Neural crest cell (in vitro differentiated cells): ENCODE measurements around the gene PRCP. TPM values are rescaled to one million over a fixed set of nuclear protein-coding genes. Genes with fewer than 3 reads are reported as not detected.

ENCODE experiments used
- DNase-seq: peaks from one replicate; pipeline ENCODE4 v3.0.0; 2021; ENCODE audit warnings: low read depth, mixed read lengths, low spot score
- H3K27ac Mint-ChIP-seq: one replicate; pipeline ENCODE4 v1.8.0; 2021; ENCODE audit warnings: mild to moderate bottlenecking, mixed read lengths; ENCODE audit not compliant: unreplicated experiment
- H3K27me3 Mint-ChIP-seq: 2 replicates; pipeline ENCODE4 v1.8.0; 2021; ENCODE audit warnings: low read depth, mild to moderate bottlenecking, mixed read lengths
- H3K36me3 Mint-ChIP-seq: 2 replicates; pipeline ENCODE4 v1.8.0; 2021; ENCODE audit warnings: low read depth, mild to moderate bottlenecking, mixed read lengths
- H3K4me1 Mint-ChIP-seq: 2 replicates; pipeline ENCODE4 v1.8.0; 2021; ENCODE audit warnings: mixed read lengths
- H3K4me3 Mint-ChIP-seq: one replicate; pipeline ENCODE4 v1.8.0; 2021; ENCODE audit warnings: mild to moderate bottlenecking, mixed read lengths
- H3K9me3 Mint-ChIP-seq: 2 replicates; pipeline ENCODE4 v1.8.0; 2021; ENCODE audit warnings: mixed read lengths
- total RNA-seq: library from RNA; stranded (reverse); gene quantifications from 2 replicates; pipeline ENCODE4 v1.2.1, GENCODE V29; 2021
- TF ChIP-seq, protein P1 (sequence below): fragments of 200-600 bp; sonication (generic); conservative IDR thresholded peaks from 2 replicates; pipeline ENCODE4 v1.5.0; 2021; ENCODE audit warnings: antibody characterized with exemption, mild to moderate bottlenecking

Gene PRCP
- total RNA-seq, 1 donor from 2014 or later, result 59.8 TPM

- H3K4me1 Mint-ChIP-seq, result peaks cover 27% of the 10 kb centered on the region
- DNase-seq, result no peak
- no peaks in the 10 kb centered on the region for H3K9me3 Mint-ChIP-seq
- TF ChIP-seq, protein P1, sequence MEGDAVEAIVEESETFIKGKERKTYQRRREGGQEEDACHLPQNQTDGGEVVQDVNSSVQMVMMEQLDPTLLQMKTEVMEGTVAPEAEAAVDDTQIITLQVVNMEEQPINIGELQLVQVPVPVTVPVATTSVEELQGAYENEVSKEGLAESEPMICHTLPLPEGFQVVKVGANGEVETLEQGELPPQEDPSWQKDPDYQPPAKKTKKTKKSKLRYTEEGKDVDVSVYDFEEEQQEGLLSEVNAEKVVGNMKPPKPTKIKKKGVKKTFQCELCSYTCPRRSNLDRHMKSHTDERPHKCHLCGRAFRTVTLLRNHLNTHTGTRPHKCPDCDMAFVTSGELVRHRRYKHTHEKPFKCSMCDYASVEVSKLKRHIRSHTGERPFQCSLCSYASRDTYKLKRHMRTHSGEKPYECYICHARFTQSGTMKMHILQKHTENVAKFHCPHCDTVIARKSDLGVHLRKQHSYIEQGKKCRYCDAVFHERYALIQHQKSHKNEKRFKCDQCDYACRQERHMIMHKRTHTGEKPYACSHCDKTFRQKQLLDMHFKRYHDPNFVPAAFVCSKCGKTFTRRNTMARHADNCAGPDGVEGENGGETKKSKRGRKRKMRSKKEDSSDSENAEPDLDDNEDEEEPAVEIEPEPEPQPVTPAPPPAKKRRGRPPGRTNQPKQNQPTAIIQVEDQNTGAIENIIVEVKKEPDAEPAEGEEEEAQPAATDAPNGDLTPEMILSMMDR, result no peak
- H3K4me3 Mint-ChIP-seq, result no peak overlapping the region
- peak overlapping the region; percentile 79 for H3K27ac Mint-ChIP-seq
- H3K27me3 Mint-ChIP-seq, result no peaks in the 10 kb centered on the region
- no peaks in the 10 kb centered on the region for H3K36me3 Mint-ChIP-seq
These were observed 112.2 kb downstream of the PRCP start for GRCh38 chr11:82787981-82788380.

- Mint-ChIP-seq H3K27me3 (no peaks in the 10 kb centered on the region), H3K36me3 (peaks cover 4% of the 10 kb centered on the region), H3K27ac (no peak overlapping the region), H3K4me1 (peaks cover 27% of the 10 kb centered on the region), H3K9me3 (peaks cover 6% of the 10 kb centered on the region), H3K4me3 (no peak overlapping the region)
- TF ChIP-seq, protein P1, result no peak
- no peak for DNase-seq
These were observed 113.4 kb downstream of the PRCP start for GRCh38 chr11:82786836-82787235.

GRCh38 chr11:82786001-82786400, 114.2 kb downstream of the PRCP start:
- no peak overlapping the region for H3K4me3 Mint-ChIP-seq
- H3K9me3 Mint-ChIP-seq, result peaks cover 11% of the 10 kb centered on the region
- no peaks in the 10 kb centered on the region for H3K27me3 Mint-ChIP-seq
- H3K36me3 Mint-ChIP-seq, result peaks cover 10% of the 10 kb centered on the region
- TF ChIP-seq, protein P1, result no peak
- no peak for DNase-seq
- H3K4me1 Mint-ChIP-seq, result peaks cover 19% of the 10 kb centered on the region
- H3K27ac Mint-ChIP-seq, result no peak overlapping the region

GRCh38 chr11:82782825-82783374, 117.3 kb downstream of the PRCP start:
- Mint-ChIP-seq H3K27ac (no peak overlapping the region), H3K36me3 (peaks cover 10% of the 10 kb centered on the region), H3K4me1 (peaks cover 5% of the 10 kb centered on the region), H3K4me3 (no peak overlapping the region), H3K27me3 (no peaks in the 10 kb centered on the region), H3K9me3 (peaks cover 19% of the 10 kb centered on the region)
- DNase-seq, result no peak
- TF ChIP-seq, protein P1, result no peak

GRCh38 chr11:82778776-82779175, 121.5 kb downstream of the PRCP start:
- Mint-ChIP-seq H3K27ac (no peak overlapping the region), H3K9me3 (peaks cover 30% of the 10 kb centered on the region), H3K4me1 (no peaks in the 10 kb centered on the region), H3K36me3 (peaks cover 23% of the 10 kb centered on the region), H3K27me3 (no peaks in the 10 kb centered on the region), H3K4me3 (no peak overlapping the region)
- TF ChIP-seq, protein P1, result no peak
- no peak for DNase-seq

GRCh38 chr11:82776377-82776776, 123.9 kb downstream of the PRCP start:
- no peak for DNase-seq
- Mint-ChIP-seq H3K9me3 (peaks cover 28% of the 10 kb centered on the region), H3K4me3 (no peak overlapping the region), H3K27me3 (no peaks in the 10 kb centered on the region), H3K36me3 (peaks cover 17% of the 10 kb centered on the region), H3K4me1 (no peaks in the 10 kb centered on the region), H3K27ac (no peak overlapping the region)
- TF ChIP-seq, protein P1, result no peak
